ENCODE results near the gene KCNN2.

KCNN2 gene

DNA sequence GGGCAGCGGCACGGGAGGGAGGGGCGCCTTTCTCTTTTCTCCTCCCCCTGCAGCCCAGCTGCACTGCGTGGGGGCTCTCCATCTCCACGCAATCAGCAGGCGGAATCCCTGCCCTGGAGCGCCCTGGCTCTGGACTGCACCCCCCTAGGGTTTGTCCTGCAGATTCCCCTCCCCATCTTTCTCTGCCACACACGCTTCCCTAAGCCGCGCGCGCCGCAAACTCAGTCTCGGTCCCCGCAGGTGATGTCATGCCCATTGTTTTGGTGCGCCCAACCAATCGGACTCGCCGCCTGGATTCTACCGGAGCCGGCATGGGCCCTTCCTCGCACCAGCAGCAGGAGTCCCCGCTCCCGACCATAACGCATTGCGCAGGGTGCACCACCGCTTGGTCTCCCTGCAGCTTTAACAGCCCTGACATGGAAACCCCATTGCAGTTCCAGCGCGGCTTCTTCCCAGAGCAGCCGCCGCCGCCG lies at the start of gene KCNN2:
KCNN2 (plus strand) TSS at position 347 of the 473 bp plus-strand sequence; CDS start at position 417, 70 bp downstream.
- DNase-seq: peak; percentile 96

DNA sequence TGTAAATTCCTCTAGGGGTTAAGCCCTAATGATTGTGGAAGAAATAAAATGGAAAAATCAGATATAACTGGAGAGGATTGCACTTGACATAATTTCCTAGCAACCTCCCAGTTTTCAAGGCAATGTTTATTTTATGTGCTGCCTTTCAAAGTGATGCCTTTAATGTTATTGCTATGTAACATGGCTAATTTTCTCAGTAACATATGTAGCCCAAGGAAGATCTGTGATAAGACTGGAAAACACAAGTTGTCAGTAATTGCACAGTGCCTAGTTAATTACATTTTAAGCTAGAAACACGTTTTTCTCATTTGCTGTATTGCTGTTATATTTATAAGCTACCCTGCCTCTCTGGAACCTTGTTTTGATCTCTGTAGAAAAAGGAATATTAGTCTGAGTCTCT lies 49.2 kb upstream of the KCNN2 start:
- DNase-seq: no peak

DNA sequence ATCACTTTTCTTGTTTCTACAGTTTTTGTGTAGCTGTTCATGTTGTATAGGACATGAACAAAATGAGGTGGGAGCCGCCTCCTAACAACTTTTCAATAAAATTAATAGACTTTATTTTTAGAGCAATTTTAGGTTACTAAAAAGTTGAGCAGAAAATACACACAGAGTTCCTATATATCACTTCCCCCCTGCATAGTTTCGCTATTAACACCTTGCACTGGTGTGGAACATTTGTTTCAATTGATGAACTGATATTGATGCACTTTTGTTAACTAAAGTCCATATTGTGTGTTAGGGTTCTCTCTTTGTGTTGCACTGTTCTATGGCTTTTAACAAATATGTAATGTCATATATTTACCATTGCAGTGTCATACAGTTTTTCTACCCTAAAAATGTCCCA lies 47.8 kb upstream of the KCNN2 start:
- DNase-seq: no peak

DNA sequence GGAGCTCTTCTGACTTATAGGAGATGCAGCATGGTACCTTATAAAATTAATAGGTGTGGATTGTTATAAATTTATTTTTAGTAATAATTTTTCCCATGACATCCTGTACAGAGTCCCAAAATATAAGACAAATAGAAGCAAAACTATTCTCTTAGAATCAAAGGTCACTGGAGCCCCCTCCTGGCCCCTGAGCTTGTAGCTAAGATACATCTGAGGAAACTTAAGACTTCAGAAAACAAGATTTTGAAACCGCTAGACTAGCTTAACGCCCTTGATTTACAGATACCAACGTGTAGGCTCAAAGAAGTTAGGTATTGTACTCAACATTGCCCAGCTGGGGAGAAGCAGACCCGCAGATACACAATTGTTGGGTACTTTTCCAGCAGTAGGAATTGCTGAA lies 45.7 kb upstream of the KCNN2 start:
- no peak for DNase-seq

DNA sequence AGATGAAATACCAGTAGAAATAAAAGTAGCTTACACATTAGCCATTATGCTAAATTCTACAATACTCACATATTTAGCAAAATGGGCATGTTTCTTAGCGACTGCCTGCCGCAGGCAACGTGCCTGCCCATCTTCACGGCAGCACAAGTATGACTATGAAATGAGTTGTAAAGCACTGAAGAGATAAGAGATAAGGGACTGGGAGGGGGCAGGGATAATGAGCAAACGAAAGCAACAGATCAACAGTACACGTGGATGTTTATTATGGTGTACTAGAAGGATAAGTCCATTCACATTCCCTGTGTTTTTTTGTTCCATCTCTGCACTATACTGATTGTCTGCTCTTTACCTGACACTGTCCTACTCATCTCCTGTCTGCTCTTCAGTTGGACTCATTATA lies 44.1 kb upstream of the KCNN2 start:
- no peak for DNase-seq

DNA sequence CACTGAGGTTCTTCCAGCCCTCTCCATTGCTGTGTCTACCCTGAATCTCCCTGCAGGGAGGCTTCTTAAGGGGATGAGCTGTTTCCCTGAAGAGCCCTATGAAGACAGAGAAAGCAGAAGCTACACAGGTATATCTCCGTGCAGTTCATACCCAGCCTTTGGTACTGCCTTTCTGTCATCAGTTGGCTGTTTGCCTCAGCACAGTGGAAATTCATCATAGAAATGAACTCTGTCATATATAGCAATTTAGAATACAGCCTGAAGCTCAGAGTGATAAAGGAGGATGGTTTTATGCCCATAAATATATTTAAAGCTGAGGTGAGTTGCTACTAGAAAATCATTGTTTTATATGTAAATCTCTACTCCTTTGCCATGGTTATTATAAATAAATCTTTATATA lies 42.6 kb upstream of the KCNN2 start:
- no peak for DNase-seq

DNA sequence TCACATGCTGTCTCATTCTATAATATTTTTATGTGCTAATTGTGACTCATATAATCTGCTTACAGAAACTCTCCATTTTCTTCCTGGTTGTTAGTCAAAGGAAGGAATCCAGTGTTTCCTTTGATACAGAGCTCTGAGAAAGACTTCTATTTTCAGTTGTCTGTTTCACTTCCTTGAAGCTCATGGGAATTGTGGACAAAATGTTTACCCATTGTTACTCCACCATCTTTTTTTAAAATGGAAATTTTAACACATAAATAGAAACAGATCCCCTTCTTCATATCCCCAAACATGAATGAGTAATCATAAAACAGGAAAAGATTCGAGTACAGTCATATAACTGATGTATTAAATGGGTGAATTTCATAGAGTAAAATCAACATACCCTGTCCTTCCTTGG lies 42.0 kb upstream of the KCNN2 start:
- no peak for DNase-seq

DNA sequence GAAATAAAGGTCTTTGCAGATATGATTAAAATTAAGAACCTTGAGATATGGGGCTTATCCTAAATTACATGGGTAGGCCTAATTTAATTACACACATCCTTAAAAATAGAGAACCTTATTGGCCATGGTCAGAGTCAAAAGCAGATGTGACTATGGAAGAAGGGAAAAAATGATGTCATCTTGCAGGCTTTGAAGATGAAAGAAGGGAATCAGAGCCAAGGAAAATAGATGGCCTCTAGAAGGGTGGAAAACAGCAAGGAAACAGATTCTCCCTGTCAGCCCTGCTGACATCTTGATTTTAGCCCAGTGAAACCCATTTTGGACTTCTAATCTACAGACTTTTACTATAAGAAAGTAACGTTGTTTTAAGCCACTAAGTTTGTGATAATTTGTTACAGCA lies 37.6 kb upstream of the KCNN2 start:
- no peak for DNase-seq

DNA sequence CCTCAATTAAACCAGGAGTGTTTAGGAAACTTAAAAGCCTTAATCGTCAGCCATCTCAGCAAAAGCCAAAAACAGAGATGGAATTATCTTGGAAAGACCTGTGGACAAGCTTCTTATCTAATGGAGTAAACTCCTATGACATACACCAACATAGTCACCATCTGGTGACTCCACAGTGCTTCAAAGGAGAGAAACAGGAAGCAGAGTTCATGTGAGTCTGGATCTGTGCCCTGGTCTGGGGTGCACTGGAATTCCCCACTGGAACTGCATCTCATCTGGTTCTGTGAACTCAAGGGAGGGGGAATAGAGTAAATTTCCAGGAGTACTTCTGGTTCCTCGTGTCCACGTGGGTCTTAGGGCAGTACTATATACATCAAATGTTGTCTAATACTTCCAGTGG lies 36.3 kb upstream of the KCNN2 start:
- DNase-seq: peak; percentile 73

DNA sequence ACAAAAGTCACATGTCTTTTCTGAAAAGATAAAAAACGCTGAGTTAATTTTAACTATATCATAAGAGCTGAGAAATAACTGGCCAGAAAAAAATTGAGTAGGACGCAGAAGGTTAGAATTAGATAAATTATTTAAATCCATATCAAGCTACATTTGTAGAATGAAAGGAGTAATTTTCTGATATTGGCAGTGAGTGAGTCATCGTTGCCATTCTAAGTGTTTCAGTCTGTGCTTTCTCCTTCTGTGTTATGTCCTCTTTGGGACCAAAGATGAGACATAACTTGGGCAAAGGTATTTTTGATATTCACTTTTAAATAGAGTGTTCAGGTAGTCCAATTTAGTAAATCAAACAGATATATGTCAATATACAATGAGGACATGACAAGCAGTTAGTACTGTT lies 34.4 kb upstream of the KCNN2 start:
- no peak for DNase-seq

DNA sequence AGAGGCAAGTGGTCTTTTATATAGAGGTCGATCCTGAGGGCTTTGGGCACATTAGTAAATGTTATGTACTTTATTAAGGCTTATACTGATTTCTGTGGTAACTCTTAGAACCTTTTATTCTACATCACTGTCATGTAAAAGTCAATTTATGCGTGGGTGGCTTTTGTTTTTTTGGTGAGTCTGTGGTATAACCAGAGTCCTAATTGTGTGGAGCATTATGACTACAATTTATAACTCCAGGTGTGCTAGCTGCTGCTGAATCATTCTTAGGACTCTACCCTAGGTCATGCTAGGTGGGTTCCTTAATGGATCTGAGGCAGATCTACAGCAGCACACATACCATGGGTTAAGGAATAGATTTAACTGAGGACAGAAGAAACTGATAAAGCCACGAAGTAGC lies 33.9 kb upstream of the KCNN2 start:
- DNase-seq: no peak

DNA sequence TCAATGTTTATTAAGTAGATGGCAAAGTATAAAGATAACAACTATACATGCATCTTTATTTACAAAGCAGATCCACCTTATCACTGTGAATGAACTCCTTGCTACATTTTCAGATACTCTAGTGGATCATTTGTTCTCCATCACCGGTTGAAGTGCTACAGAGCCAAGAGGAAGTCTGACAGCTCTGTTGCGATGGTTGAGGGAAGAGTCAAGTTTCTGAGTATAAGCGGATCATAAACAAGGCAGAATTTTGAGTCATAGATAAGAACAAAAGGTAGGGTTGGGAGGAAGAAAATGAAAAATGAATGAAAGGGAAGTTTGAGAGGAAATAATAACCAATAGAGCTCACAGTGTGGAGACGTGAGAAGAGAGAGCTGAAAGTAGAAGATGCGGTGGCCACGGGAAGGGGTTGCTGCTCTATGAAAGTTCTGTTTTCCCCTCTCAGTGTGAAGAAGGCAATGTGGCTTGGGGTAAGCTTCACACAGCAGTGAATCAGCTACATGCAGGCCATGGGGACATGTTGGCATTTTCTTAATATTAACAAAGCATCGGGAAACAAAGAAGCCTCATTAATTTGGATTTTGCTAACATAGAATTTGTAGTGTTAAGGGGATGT lies 30.8 kb upstream of the KCNN2 start:
- DNase-seq: no peak

DNA sequence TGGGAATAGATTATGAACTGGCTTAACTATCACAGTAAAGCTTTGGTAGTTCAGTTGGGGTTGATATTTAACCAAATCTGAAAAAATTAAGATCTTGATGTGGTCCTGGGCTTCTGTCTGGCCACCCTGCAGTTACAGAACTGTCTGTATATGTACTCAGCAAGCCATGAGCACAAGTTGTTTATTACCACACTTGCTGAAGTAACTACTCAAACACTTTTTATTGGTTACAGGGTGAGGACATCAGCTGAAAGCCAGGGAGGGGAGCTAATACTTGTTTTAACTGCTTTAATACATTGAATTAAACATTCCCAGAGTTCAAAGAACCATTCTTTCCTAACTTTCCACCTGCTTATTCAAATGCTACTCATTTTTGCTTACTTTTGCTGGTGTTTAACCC lies 29.4 kb upstream of the KCNN2 start:
- DNase-seq: no peak

DNA sequence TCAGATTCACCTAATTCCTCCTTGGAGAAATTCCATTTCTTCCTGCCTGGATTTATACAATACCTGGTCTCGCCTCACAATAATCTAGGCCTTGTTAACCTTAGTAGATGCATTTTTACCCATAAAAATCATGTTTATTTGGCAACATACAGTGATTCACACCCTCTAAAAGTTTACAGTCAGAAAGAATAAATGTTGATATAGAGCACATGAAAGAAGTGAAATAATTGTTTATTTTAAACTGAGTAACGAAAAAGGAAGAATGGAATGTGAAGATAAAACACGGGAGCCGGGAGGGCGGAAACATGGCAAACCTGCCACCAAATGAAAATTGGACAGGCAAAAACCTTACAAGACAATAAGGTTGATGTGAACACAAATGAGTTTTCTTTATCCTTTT lies 28.9 kb upstream of the KCNN2 start:
- no peak for DNase-seq

DNA sequence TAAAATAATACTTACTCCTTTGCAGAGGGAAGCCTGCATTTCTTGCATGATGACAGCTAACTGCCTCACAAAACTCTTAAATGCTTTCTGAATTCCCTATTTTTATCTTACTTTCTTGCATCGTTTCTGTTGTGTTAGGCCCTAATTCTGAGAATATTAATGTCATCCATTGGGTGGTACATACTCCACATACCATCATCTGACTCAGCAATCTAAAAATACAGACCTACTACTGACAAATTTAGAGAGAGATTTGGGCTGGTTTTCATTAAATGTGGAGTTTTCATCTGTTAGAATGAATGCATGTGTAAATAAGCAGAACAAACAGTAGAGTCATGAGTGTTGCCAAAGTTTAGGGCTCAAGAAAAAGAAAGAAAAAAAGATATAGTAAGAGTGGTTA lies 26.5 kb upstream of the KCNN2 start:
- DNase-seq: no peak

DNA sequence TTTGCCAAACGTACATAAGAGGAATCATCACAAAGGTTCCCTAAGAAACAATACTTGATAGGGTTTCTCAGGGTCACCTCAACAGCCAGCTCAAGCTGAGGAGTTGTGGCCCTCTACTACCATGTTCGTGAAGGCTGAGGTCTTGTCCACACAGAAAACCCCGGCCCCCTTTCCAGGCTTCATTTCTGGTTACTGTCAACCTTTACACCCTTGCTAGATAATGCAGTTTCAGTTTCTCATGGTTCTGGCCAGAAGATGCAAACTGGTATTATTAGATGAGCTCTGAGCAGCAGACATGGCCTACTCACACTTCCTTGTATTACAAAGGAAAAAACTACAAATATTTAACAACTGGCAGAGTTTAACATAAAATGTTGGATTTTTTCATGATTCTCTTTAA lies 22.8 kb upstream of the KCNN2 start:
- DNase-seq: no peak

DNA sequence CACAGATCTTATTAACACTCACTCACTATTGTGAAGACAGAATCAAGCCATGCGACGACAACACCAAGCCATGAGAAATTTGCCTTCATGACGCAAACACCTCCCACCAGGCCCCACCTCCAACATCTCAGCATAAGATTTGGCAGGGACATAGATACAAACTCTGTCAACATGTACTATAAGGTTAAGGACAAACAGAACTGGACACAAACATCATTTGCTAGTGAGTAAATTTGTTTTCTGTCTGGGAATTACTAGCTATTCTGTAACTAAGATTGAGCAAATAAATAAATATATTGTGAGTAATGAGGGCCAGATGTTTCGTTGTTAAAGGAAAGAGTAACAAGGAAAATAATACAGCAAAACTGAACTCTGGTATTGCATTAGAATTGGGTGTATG lies 15.7 kb upstream of the KCNN2 start:
- no peak for DNase-seq

DNA sequence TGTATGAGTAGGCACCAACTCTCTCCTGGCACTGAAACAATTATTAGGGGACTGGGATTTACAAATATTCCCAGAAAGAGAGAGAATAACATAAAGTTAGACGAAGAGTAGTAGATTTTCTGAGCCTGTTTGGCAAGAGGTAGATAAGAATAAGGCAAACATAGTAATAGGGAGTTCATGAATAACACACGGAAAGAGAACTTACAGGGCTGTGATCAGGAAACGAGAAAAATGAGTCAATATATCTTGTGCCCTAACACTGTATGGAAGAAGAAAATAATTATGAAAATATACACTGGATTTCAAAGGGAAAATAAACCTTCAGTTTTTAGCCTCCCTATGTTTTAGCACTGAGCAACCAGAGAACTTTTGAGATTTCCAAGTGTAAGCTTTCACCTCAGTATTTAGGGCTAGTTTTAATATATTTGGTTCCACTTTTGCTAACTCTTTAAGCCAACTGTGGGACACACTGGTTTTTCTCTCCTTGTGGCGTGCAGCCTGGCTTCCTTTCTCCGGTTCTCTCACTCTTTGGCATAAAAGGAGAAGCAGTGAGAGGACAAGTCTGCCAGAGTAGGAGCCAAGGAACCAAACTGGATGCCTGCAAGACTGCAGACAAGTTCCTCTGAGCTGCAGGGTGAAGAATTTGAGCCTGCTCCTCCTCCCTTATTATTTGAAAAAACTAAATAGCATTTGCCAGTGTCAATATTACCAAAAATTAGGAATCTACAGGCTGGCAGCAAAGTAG lies 6.6 kb upstream of the KCNN2 start:
- no peak for DNase-seq

DNA sequence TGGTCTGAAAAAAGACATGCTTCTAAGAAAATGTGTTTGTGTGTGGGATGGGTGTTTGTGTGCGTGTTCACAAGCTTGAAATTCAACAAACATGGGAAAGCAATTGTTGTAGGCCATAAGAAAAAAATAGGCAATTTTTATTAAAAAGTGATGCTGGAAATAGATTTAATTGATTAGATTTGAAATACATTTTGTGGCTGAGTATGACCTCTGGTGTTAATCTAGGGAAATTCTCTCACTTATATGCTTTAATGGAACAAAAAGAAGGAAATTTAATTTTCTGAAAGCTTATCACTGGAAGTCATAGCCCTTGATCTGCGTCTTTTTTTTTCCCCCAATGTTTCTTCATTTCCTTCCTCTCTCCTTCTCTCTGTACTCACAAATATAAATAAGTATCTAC lies 3.5 kb upstream of the KCNN2 start:
- no peak for DNase-seq

DNA sequence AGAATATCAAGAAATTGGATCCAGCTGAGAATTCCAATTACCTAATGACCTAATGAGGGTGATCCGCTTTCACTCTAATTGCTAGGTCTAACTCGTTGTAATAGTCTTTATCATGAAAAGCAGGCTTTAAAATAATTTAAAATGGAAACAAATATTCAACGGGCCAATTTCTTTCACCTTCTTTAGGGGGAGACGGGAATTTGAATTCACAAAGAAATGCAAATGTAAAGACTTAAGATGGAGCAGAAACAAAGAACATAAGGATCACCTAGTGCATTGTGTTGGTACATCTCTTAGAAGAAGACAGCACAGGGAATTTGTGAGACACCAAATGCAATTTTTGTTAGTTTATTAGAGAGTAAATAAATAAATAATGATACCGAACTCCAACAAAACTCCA lies 1.5 kb upstream of the KCNN2 start:
- no peak for DNase-seq

DNA sequence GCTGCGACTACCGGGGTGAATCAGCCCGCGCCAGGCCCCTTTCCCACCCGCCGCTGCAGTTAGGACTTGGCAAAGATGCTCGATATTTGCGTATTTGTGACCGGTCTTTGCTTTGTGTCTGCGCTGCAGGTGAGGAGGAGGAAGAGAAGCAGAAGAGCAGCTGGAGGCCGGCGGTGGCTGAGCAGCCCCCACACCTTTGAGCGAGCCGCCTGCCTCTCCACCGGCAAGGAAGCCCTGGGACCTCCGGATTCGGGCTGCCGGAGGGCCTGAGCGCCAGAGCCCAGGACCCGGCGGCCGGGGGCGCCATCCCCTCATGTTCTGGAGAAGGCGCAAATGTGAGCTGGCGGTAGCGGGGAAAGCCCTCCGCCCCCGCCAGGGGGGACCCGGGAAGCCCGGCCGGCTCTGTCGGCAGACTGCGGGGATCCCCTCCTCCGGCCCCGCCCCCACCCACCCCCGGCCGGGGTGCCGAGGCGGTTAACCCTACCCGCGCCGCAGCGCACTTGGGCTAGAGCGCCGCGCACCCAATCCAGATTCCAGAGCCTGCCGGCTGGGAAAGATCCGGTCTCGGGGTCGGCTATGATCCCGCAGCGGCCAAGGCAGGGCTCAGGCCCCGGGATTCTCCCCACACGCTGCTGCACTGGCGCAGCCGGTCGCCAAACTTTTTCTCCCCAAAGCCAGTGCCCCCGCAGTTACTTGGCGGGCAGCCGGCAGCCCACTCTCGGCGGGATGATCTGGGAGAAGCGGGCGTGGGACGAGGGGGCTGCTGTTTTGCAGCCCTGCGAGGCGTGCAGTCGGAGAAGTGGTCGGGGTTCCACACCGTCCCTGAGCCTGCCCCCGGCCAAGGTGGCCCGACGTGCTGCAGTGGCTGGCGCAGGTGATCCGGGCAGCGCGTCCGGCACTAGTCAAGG lies 800 bp upstream of the KCNN2 start:
- DNase-seq: peak; percentile 86

DNA sequence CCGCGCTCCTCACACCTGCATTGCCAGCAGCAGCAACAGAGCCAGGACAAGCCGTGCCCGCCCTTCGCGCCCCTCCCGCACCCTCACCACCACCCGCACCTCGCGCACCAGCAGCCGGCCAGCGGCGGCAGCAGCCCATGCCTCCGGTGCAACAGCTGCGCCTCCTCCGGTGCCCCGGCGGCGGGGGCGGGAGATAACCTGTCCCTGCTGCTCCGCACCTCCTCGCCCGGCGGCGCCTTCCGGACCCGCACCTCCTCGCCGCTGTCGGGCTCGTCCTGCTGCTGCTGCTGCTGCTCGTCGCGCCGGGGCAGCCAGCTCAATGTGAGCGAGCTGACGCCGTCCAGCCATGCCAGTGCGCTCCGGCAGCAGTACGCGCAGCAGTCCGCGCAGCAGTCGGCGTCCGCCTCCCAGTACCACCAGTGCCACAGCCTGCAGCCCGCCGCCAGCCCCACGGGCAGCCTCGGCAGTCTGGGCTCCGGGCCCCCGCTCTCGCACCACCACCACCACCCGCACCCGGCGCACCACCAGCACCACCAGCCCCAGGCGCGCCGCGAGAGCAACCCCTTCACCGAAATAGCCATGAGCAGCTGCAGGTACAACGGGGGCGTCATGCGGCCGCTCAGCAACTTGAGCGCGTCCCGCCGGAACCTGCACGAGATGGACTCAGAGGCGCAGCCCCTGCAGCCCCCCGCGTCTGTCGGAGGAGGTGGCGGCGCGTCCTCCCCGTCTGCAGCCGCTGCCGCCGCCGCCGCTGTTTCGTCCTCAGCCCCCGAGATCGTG lies 517 bp downstream of the KCNN2 start:
- DNase-seq: peak; percentile 80

Data from islet precursor cell (in vitro differentiated cells).